ENCODE data around the gene DEGS1. TPM values are rescaled to one million over a fixed set of nuclear protein-coding genes. Genes with fewer than 3 reads are reported as not detected.

The DEGS1 gene
- total and polyA plus RNA-seq, 2 experiments from 2014 or later, result 45.7 to 67.9 TPM

DNA sequence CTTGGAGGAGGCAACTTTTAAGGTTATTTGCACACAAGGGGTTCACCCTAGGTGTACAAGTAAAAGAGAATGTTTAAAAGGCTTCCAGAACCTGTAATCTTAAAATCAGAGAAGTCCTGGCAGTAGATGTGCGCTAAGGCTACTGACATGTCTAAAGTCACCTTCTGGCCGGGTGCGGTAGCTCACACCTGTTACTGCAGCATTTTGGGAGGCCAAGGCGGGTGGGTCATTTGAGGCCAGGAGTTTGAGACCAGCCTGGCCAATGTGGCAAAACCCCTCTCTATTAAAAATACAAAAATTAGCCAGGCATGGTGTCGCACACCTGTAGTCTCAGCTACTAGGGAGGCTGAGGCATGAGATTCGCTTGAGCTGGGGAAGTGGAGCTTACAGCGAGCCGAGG, 20.3 kb upstream of the DEGS1 start:
- Mint-ChIP-seq H3K9me3 (no peaks in the 10 kb centered on the region), H3K27ac (peak overlapping the region; percentile 56; the same call in 1 of the 2 replicates), H3K4me3 (no peak overlapping the region), H3K27me3 (ENCODE audit: insufficient read depth, low read depth, poor library complexity) (no peaks in the 10 kb centered on the region), H3K36me3 (ENCODE audit: low read depth) (peaks cover 25% of the 10 kb centered on the region), H3K4me1 (peaks cover 24% of the 10 kb centered on the region)
- no peak; the same call in 2 of the 3 replicates for ATAC-seq
- no peaks in the 10 kb centered on the region for H3K79me2 ChIP-seq (replicated peaks; ENCODE audit: insufficient read depth)
- no peak overlapping the region for H3K4me2 ChIP-seq
- no peak overlapping the region for H2AFZ ChIP-seq
- H3K36me3 ChIP-seq (ENCODE audit: insufficient read depth), result peaks cover 6% of the 10 kb centered on the region; the same call in 1 of the 2 replicates
- H3K4me3 ChIP-seq, result no peak overlapping the region
- H3K27ac ChIP-seq (ENCODE audit: low read depth), result no peak overlapping the region
- DNase-seq (ENCODE audit: low spot score), result peak; percentile 21
- no peak for TF ChIP-seq JUNB (IDR thresholded peaks at IDR 0.05; ENCODE audit: unreplicated experiment)
- no peak for TF ChIP-seq EZH2phosphoT487 (IDR thresholded peaks at IDR 0.05; ENCODE audit: unreplicated experiment)
- no peak for TF ChIP-seq ETS1 (IDR thresholded peaks at IDR 0.05)
- no peak for TF ChIP-seq CREB1 (CRISPR knock-in tag; IDR thresholded peaks at IDR 0.05; ENCODE audit: low read depth)
- H3F3A ChIP-seq (replicated peaks; ENCODE audit: low read depth), result peaks cover 16% of the 10 kb centered on the region
- H3K27me3 ChIP-seq (ENCODE audit: insufficient read depth), result no peaks in the 10 kb centered on the region
- H4K20me1 ChIP-seq (replicated peaks; ENCODE audit: insufficient read depth), result no peaks in the 10 kb centered on the region
- H3K4me1 ChIP-seq (ENCODE audit: insufficient read depth), result peaks cover 8% of the 10 kb centered on the region
- no peaks in the 10 kb centered on the region for H3K9me2 ChIP-seq (ENCODE audit: insufficient read depth)

- Histone ChIP-seq H3F3A (replicated peaks; ENCODE audit: low read depth) (peaks cover 16% of the 10 kb centered on the region), H3K79me2 (replicated peaks; ENCODE audit: insufficient read depth) (no peaks in the 10 kb centered on the region), H3K27ac (ENCODE audit: low read depth) (peak overlapping the region; percentile 83), H3K4me1 (ENCODE audit: insufficient read depth) (peaks cover 8% of the 10 kb centered on the region), H2AFZ (no peak overlapping the region), H4K20me1 (replicated peaks; ENCODE audit: insufficient read depth) (no peaks in the 10 kb centered on the region), H3K27me3 (ENCODE audit: insufficient read depth) (no peaks in the 10 kb centered on the region), H3K4me2 (no peak overlapping the region), H3K9me2 (ENCODE audit: insufficient read depth) (no peaks in the 10 kb centered on the region), H3K4me3 (no peak overlapping the region), H3K36me3 (ENCODE audit: insufficient read depth) (peaks cover 6% of the 10 kb centered on the region; the same call in 1 of the 2 replicates)
- ATAC-seq (no peak), DNase-seq (ENCODE audit: low spot score) (no peak)
- H3K4me3 Mint-ChIP-seq, result no peak overlapping the region
- no peaks in the 10 kb centered on the region for H3K9me3 Mint-ChIP-seq
- no peaks in the 10 kb centered on the region for H3K27me3 Mint-ChIP-seq (ENCODE audit: insufficient read depth, low read depth, poor library complexity)
- peaks cover 19% of the 10 kb centered on the region; the same call in 2 of the 3 replicates for H3K36me3 Mint-ChIP-seq (ENCODE audit: low read depth)
- H3K4me1 Mint-ChIP-seq, result peaks cover 24% of the 10 kb centered on the region
- H3K27ac Mint-ChIP-seq, result peak overlapping the region; percentile 95; the same call in 1 of the 2 replicates
- TF ChIP-seq EZH2 (IDR thresholded peaks at IDR 0.05; ENCODE audit: low read depth, unreplicated experiment) (no peak), CREB1 (CRISPR knock-in tag; IDR thresholded peaks at IDR 0.05; ENCODE audit: low read depth) (no peak), ZNF114 (CRISPR knock-in tag; IDR thresholded peaks at IDR 0.05) (no peak), NANOG (IDR thresholded peaks at IDR 0.05; ENCODE audit: borderline replicate concordance) (no peak), ETS1 (IDR thresholded peaks at IDR 0.05) (no peak), JUNB (IDR thresholded peaks at IDR 0.05; ENCODE audit: unreplicated experiment) (no peak), STAT1 (IDR thresholded peaks at IDR 0.05; ENCODE audit: unreplicated experiment) (no peak), ZNF331 (CRISPR knock-in tag; IDR thresholded peaks at IDR 0.05; ENCODE audit: low read depth) (no peak)
- TF ChIP-seq, protein P1, sequence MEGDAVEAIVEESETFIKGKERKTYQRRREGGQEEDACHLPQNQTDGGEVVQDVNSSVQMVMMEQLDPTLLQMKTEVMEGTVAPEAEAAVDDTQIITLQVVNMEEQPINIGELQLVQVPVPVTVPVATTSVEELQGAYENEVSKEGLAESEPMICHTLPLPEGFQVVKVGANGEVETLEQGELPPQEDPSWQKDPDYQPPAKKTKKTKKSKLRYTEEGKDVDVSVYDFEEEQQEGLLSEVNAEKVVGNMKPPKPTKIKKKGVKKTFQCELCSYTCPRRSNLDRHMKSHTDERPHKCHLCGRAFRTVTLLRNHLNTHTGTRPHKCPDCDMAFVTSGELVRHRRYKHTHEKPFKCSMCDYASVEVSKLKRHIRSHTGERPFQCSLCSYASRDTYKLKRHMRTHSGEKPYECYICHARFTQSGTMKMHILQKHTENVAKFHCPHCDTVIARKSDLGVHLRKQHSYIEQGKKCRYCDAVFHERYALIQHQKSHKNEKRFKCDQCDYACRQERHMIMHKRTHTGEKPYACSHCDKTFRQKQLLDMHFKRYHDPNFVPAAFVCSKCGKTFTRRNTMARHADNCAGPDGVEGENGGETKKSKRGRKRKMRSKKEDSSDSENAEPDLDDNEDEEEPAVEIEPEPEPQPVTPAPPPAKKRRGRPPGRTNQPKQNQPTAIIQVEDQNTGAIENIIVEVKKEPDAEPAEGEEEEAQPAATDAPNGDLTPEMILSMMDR (conservative IDR thresholded peaks at IDR 0.05; ENCODE audit: low read depth in 2 of 2), result no peak
- TF ChIP-seq, protein P2, sequence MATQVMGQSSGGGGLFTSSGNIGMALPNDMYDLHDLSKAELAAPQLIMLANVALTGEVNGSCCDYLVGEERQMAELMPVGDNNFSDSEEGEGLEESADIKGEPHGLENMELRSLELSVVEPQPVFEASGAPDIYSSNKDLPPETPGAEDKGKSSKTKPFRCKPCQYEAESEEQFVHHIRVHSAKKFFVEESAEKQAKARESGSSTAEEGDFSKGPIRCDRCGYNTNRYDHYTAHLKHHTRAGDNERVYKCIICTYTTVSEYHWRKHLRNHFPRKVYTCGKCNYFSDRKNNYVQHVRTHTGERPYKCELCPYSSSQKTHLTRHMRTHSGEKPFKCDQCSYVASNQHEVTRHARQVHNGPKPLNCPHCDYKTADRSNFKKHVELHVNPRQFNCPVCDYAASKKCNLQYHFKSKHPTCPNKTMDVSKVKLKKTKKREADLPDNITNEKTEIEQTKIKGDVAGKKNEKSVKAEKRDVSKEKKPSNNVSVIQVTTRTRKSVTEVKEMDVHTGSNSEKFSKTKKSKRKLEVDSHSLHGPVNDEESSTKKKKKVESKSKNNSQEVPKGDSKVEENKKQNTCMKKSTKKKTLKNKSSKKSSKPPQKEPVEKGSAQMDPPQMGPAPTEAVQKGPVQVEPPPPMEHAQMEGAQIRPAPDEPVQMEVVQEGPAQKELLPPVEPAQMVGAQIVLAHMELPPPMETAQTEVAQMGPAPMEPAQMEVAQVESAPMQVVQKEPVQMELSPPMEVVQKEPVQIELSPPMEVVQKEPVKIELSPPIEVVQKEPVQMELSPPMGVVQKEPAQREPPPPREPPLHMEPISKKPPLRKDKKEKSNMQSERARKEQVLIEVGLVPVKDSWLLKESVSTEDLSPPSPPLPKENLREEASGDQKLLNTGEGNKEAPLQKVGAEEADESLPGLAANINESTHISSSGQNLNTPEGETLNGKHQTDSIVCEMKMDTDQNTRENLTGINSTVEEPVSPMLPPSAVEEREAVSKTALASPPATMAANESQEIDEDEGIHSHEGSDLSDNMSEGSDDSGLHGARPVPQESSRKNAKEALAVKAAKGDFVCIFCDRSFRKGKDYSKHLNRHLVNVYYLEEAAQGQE (IDR thresholded peaks at IDR 0.05; ENCODE audit: unreplicated experiment), result no peak
Measured at GRCh38 chr1:224163311-224163710, 19.7 kb upstream of the DEGS1 start.

All from GM23338 (cell line).